HG03025 (cell line): ENCODE measurements around the gene DNAAF8.

ENCODE experiments used
- ATAC-seq: cut with Tn5 transposase; IDR thresholded peaks from one replicate; pipeline ENCODE4 v1.9.1; 2021; ENCODE audit warnings: mild to moderate bottlenecking, moderate library complexity; ENCODE audit not compliant: unreplicated experiment, low FRiP score

DNAAF8 gene

DNA sequence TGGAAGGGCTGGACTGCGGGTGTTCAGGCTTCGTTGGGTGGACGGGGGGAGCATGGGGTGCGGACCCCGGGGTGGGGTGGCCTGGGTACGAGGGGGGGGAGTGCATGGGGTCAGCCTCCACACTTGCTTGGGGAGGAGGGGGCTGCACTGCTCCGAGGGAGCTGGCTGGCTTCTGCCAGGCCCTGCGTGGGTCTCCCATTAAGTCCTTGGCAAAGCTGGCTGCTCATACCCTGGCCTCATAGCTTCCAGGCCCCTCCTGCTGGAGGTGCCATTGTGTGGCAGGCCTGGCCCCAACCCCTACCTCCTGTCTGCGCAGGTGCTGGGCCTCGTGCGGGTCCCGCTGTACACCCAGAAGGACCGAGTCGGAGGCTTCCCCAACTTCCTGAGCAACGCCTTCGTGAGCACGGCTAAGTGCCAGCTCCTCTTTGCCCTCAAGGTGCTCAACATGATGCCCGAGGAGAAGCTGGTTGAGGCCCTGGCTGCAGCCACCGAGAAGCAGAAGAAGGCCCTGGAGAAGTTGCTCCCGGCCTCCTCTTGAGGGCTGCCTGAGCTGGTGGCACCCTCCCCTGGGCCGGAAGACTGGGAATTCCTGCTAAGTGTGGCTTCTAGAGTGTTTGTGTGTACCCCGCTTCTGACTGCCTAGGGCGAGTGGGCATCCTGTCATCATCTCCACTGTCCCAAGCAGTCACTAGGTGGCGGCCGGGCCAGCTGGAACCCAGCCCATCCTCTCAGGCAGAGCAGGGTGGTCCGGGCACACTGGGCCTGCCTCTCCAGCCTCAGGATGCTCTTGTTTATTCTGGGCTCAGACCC lies 39.5 kb upstream of the DNAAF8 start:
- no peak for ATAC-seq

DNA sequence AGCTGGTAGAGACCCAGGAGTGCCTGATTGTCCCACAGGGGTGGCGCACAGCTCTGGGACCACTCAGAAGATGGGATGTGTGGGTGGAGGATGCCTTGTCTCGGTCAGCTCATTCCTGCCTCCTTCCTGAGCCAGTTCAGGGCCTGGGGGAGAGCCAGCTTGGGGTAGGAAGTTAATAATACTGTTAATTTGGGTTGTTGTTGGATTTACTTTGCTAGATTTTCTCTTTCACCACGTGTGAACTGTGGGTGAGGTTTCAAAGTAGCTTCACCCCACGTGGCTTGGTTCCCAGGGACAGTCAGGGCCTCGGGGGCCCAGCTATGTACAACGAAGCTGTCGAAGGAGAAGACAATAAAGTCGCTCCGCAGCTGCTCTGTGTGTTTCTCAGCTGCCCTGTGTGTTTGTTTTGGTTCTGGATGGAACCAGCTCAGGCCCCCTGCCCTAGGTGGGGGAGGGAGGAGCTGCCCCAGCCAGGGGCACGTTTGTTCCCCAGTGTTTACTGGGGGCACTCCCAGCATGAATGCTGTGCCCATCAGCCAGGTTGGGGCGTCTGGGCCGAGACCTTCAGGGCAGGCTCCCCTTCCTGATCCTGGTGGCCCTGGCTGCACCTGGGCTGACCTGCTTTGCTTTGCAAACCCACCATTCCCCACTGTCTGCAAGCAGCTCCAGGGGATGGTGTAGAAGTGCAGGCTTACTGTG lies 38.7 kb upstream of the DNAAF8 start:
- ATAC-seq = no peak

DNA sequence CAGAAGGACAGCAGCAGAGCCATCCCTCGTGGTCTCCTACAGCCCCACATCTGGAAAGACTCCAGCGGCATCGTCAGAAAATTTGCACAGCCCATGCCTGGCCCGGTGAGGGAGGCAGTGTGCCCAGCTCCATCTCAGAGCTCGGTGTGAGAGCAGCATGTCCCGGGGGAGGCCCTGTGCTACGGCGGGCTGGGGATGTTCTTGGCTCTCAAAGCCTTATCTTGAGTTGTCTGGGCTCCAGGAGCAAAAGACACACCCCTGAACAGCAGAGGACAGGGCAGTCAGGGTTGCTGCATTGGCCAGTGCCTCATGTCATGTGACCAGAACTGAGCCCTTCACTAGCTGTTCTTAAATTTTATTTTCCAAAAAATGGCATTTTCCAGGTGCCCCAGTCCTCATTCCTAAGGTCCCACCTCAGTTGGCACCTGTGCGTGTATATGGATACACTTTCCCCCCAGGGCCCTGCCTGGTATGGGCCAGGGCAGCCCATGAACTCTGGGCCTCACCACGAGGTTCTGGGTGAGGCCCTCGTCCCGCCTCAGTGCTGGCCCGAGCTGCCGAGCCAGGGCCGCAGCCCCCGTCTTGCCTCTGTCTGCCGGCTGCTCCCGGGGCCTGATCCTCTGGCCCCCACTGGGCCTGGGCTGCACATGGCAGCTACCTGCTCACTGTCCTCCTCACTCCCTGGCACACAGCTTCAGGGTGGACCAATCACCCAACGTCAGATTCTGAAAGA lies 38.0 kb upstream of the DNAAF8 start:
- no peak for ATAC-seq

DNA sequence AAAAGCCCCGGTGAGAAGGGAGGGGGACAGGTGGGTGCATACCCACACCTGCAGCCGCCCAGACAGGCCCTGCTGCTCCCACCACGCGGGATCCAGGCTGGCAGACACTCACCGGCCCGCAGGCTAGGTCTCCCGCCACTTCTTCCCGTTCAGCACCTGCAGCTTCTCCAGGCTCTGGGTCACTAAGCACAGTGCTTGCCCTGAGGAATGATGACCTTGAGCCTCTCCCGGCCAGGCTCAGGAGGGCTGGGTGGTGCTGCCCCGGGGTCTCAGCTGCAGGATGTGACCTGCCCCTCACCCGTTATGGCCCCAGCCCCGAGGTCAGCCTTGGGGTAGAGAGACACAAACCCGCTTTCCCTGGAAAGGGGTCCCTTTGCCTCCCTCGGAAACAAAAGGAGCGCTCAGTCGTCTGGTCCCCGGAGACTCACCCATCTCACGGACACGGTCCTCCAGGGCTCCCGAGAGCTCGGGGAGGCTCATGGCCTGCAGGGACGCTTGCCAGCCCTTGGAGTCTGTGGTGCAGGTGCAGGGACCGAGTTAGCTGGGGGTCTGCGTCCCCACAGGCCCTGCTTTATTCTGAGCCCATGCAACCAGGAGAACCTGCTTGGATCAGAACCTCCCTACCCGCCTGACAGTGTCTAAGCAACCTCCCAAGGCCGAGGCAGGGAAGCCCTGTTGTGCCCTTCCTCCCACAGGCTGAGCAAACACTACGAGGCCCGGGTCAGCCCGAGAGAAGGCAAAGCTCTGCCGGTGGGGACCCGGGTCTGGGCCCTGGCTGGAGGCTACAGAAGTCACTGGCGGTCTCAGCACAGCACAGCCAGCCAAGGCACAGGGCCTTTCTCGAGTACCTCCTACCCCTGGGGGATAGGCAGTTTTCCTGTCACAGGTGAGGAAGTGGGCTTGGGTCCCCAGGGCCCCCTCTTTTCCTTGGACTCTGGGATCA lies 37.2 kb upstream of the DNAAF8 start:
- ATAC-seq = no peak

DNA sequence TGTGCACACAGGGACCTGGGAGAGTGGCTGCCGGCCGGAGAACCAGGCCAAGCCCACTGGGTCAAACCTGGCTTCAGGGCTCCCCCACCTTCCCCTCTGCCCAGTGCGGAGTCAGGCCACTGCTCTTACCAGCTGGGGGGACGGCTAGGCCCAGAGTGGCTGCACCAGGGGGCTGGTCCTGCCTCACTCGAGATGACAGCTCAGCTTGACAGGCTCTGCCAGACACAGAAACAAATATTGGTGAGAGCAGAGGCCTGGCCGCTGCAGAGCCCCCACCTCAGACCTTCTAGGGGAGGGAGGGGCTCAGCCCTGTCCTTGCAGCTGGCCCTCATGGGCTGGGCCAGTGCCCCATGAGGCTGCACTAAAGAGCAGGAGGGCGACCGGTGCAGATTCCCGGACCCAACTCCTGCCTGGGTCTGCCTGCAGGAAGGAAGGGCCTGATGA lies 36.5 kb upstream of the DNAAF8 start:
- no peak for ATAC-seq

DNA sequence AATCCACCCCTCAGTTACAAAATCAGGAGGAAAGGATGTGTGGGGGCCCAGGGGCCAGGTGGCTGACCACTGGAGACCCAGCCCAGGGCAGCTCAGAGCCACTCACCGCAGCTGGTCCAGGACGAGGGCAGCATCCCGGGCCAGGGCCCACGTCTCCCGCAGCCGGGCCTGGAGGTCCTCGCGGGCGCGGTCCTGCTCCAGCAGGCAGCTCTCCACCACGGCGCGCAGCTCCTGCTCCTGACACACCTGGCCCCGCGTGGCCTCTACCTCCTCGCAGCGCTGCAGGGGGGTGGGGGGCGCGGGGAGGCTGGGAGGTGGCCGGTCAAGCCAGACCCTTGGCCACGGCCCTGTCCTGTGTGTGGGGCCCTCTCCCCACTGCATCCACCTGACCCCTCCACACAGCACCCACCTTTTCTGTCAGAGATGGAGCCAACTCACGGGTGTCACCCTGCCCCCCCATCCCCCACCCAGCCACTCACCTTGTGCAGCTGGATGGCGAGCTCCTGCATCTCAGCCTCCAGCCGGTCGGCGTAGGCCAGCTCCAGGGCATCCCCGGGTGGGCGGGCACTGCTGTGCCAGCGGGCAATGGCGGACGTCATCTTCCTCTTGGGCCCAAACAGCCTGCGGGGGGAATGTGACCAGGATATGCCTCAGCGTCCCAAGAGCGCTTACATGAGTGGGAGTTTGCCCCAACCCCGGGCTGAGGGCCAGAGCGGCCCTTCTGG lies 35.9 kb upstream of the DNAAF8 start:
- no peak for ATAC-seq

DNA sequence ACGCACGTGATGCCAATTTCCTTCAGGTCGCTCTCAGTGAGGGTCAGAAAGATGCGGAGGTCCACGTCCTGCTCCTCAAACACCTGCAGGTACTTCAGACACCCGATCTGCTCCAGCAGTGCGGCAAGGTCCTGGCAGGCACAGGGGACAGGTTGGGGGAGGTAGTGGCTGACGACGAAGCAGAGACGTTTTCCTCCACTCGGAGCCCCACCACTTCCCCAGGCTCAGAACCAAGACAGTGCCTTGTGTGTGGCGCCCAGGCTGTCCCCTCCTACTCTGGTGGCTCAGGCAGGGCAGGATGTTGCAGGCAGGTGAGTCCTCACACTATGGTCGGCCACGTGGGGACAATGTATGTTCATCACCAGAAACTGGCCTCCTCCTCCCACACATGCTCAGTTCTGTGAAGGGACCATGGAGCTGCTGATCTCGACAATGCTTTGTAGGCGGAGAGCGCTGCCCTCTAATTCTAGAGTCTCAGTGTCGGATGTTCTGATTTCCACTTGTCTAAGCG lies 35.2 kb upstream of the DNAAF8 start:
- no peak for ATAC-seq

DNA sequence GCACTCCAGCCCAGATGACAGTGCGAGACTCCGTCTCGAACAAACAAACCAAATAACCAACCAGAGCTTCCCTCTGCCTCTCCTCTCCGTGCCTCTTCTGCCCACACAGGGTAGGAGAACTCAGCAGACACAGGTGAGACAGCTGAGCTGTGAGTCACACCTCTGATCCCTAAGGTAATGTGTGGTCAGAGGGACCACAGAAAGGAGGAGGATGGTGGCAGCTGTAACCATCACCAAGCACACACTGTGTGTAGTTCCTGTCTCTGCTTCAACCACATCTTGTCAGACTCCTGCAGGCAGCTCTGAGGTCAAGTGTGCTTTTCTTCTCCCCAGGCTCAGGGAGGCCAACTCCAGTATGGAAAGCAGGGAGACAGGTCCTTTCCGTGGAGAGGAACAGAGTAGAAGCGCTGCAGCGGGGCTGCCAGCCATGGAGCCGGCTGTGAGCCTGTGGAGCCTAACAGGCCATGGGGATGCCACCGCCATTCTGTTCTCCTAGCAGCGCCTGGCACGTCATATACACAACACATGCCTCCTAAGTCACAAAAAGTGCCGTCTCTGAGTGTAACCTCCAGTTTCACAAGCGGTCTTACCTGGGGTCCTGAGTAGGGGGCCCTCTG lies 33.8 kb upstream of the DNAAF8 start:
- no peak for ATAC-seq

DNA sequence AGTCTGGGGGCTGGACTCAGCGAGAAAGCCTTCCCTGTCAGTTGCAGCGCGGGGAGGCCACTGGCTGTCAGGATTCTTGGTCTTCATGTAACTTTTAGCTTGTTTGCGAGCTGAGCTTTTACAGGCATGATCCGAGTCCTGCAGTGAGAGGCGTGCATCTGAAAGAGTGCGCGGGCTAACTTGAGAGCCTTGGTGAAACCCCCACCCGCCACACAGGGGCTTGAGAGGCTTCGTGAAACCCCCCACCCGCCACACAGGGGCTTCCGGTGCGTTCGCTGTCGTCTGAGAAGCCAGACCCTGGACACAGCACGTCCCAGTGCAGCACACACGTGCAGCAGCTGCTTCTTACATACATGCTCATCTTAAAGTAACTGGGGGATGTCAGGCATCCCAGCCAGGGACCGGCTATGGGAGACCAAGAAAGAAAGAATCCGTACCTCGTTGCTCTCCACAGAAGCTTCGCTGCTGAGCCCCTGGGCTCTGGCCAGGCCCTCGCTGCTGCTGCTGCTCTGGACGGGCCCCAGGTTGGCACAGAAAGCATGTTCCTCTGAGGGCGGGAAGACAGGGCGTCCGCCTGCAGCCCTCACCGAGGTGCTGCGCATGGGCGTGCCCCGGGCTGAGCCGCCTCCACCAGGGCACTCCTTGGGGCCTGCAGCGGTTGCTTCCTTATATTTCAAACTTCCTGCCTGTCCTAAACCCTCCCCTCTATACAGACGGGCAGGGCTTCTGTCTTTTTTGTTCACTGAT lies 33.2 kb upstream of the DNAAF8 start:
- no peak for ATAC-seq

DNA sequence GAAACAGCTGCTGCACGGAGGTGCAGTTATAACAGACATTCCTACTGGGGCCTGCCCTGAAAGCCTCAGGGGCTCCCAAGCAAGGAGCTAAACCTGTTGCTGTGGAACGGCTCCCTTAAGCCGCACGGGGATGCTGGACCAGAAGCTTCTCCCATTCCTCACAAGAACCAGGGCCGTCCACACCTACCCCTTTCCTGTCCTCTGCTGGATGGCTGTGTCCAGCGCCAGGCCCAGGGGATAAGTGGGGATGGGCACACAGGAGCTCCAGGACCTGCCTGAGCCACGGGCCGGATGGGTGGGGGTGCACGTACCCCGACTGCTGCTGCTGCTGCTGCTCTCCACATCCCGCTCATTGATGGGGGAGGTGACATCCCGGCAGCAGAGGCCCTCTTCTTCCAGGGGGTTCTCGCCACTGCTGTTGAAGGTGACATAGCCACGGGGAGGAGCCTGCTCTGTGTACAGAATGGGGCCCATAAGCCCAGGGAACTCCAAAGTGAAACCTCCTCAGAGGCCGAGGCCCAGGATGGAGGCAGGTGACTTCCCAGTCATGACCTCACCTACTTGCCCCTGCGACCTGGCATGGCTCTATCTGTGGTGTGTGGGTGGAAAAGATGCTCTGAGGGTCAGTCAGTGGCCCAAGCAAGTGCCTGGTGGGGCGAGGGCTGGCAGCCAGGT lies 32.4 kb upstream of the DNAAF8 start:
- ATAC-seq = no peak

DNA sequence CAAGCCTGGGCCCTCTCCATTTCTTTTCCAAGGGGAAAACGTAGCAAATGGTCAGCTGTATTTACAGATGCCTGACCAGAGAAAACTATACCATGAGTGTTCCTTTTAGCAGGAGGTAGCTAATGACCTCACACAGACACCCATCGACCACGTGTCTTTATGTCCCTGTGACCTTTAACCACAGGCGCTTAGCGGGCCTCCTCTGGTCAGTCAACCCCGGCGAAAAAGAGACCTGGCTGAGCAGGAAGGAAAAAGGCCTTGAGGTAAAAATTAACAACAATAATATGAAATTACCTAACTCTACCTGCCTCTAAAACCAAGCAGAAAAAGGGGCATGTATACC lies 31.9 kb upstream of the DNAAF8 start:
- ATAC-seq = no peak

DNA sequence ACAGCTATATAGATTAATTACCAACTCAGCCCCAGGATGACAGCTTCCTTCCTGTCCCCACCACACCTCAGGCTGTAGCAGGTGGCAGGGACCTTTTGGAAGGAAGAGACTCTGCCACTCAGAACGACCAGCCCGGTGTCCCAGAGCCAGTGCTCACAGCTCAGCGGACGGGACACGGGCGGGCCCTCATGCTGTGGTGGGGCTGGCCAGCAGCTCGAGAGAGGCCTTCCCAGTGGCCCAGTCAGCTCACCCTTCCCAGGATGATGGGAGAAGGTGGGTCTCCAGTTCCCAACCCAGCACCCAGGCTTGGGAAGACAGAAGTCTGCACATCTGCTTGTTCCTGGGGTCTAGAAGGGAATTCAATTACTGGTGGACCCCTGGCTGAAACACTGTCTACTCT lies 30.4 kb upstream of the DNAAF8 start:
- ATAC-seq = no peak

DNA sequence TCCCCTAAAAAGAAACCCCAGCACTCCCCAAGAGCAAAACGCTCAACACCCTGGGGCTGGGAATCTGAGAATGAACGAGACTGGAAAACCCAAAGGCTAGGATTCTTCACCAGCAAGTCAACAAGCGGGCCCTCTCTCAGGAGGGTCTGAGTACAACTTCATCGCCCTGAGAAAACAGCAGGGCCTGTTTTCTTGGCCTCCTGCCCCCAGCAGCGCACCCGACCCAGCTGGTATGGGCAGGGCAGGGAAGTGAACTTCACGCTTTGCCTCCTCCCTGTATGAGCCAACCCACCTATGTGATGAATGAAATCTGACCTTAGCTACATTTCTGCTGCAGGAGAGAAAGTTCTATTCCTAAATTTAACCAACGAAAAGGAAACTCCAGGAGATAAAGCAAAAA lies 29.8 kb upstream of the DNAAF8 start:
- ATAC-seq = no peak

DNA sequence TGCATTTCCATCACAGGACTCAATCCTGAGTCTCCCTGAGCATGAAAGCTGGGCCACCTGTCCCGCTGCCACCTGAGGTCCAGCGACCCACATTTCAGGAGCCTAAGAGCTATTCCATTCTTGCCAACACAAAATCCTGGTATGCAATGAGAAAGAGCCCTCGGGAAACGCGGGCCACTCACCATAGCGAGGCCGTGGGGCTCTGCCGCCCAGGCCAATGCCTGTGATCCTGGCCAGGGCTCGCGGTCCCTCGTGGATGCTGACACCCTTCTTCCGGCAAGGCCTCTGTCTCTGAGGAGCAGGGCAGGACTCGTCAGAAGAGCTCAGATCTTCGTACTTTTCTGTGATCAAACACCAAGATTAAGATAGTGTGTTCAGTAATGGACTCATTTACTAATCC lies 29.4 kb upstream of the DNAAF8 start:
- ATAC-seq = no peak

DNA sequence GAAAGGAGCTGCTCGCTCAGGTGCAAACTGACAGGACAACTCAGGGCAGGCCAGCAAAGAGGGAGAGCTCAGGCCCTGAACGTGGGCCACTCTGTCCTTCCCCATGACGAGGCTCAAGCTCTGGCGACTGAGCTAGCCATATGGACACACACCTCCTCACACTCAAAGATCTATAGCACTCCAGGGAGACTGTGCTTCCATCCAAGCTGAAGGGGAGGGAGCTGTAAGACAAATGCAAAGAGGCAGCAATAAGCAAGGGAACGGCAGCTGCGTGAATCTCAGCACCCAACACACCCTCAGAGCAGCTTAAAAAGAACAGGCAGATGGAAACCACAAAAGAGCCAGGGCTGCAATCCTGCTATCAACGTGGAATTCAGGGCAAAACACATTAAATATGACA lies 27.5 kb upstream of the DNAAF8 start:
- no peak for ATAC-seq

DNA sequence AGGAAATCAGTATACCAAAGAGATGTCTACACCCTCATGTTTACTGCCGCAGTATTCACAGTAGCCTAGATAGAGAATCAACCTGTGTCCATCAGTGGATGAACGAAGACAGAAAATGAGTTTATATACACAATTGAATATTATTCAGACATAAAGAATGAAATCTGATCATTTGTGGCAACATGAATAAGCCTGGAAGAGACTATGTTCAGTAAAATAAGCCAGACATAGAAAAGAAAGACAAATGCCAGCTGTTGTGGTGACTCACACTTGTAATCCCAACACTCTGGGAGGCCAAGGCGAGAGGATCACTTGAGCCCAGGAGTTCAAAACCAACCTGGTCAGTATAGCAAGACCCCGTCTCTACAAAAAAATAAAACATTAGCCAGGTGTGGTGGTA lies 24.9 kb upstream of the DNAAF8 start:
- ATAC-seq = no peak

DNA sequence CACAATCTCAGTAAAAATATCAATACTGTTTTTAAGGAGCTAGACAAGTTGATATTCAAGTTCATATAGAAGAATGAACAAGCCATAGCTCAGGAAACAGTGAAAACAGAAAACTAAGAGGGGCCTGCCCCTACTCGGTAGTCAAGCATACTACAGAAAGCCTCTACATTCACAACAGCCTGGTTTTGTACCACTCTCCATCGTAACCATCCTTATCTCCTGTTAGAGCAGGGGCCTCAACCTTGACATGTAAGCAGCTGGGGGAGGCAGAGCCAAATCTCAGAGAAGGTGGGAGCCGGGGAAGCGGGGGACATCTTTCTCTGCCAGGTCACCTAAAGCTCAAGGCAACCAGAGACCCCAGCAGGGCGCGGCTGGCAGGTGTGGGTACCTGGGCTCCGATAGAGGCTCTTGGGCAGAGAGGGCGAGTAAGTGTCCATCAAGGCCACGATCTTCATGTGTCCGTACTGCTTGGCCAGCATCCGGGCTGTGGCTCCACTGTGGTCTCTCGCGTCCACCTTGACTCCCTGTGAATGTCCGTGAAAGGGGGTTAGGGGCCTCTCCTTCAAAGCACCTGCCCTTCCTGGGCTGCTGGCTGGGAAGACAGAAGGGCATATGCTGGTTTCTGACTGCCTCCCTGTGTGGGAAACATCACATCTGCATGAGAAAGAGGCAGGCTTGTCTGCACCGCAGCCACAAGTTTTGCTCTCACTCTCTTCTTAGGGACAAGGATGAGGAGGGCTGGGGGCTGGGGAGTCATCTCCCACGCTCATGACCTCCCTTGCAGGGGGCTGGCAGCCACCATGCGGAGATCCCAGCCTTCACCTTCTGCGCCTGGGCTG lies 20.5 kb upstream of the DNAAF8 start:
- ATAC-seq = no peak
